Loucy (cell line): ENCODE results near the gene GNAT2.
A peak's percentile ranks its signal among the peaks of the same experiment; 100 is the strongest.

ENCODE experiments used
- H2AFZ ChIP-seq: fragments of 200-600 bp; sonication (generic); 2 replicates; pipeline ENCODE4 v1.6.0; 2016; ENCODE audit warnings: antibody characterized with exemption, mild to moderate bottlenecking, low read length, moderate library complexity
- H3F3A ChIP-seq: fragments of 200-600 bp; 2 replicates; pipeline ENCODE4 v1.6.0; 2016; ENCODE audit warnings: antibody characterized with exemption, low read depth, mild to moderate bottlenecking
- H3K27me3 ChIP-seq: fragments of 200-600 bp; sonication (generic); 2 replicates; pipeline ENCODE4 v1.6.1; 2014; ENCODE audit warnings: low read length, mild to moderate bottlenecking; ENCODE audit not compliant: insufficient read depth, poor library complexity, severe bottlenecking
- H3K36me3 ChIP-seq: fragments of 200-600 bp; sonication (generic); 2 replicates; pipeline ENCODE4 v1.6.1; 2016; ENCODE audit warnings: low read length; ENCODE audit not compliant: insufficient read depth
- H3K4me1 ChIP-seq: fragments of 200-600 bp; sonication (generic); 2 replicates; pipeline ENCODE4 v1.5.1; 2014; ENCODE audit warnings: low read length, mild to moderate bottlenecking; ENCODE audit not compliant: insufficient read depth, poor library complexity, severe bottlenecking
- H3K4me2 ChIP-seq: fragments of 200-600 bp; sonication (generic); 2 replicates; pipeline ENCODE4 v1.6.0; 2014; ENCODE audit warnings: antibody characterized with exemption, low read length, low read depth, mild to moderate bottlenecking; ENCODE audit not compliant: poor library complexity, severe bottlenecking
- H3K4me3 ChIP-seq: fragments of 200-600 bp; sonication (generic); 2 replicates; pipeline ENCODE4 v1.5.1; 2014; ENCODE audit warnings: low read length, mild to moderate bottlenecking, mixed read lengths; ENCODE audit not compliant: poor library complexity, severe bottlenecking
- H3K79me2 ChIP-seq: fragments of 200-600 bp; sonication (generic); 2 replicates; pipeline ENCODE4 v1.6.1; 2014; ENCODE audit warnings: low read length; ENCODE audit not compliant: insufficient read depth
- H3K9ac ChIP-seq: fragments of 200-600 bp; sonication (generic); 2 replicates; pipeline ENCODE4 v1.6.0; 2014; ENCODE audit warnings: mild to moderate bottlenecking, low read depth, low read length, moderate library complexity; ENCODE audit not compliant: poor library complexity, severe bottlenecking
- H3K9me2 ChIP-seq: fragments of 200-600 bp; sonication (generic); replicated peaks from 2 replicates; pipeline ENCODE4 v1.6.1; 2016; ENCODE audit warnings: low read depth, low read length, mixed read lengths
- H3K9me3 ChIP-seq: fragments of 200-600 bp; sonication (generic); 2 replicates; pipeline ENCODE4 v1.6.1; 2014; ENCODE audit warnings: mild to moderate bottlenecking, antibody characterized with exemption, low read length, low read depth; ENCODE audit not compliant: insufficient read depth
- H4K20me1 ChIP-seq: fragments of 200-600 bp; sonication (generic); 2 replicates; pipeline ENCODE4 v1.6.0; 2014; ENCODE audit warnings: antibody characterized with exemption, low read length, mild to moderate bottlenecking; ENCODE audit not compliant: insufficient read depth, poor library complexity, severe bottlenecking
- CTCF ChIP-seq: fragments of 200-600 bp; sonication (generic); conservative IDR thresholded peaks from 2 replicates; pipeline ENCODE4 v1.5.1; 2014; ENCODE audit warnings: mild to moderate bottlenecking, antibody characterized with exemption, low read length
- EZH2phosphoT487 ChIP-seq: fragments of 200-600 bp; IDR thresholded peaks from 2 replicates; pipeline ENCODE4 v1.6.1; 2018; ENCODE audit warnings: antibody characterized with exemption, mild to moderate bottlenecking, moderate library complexity, borderline replicate concordance

GNAT2 gene

GRCh38 chr1:109640285-109640865 lies 21.0 kb upstream of the GNAT2 start:
- Histone ChIP-seq H3K4me2 (no peak overlapping the region), H3K79me2 (no peaks in the 10 kb centered on the region), H3K9ac (no peak overlapping the region), H3K9me2 (no peaks in the 10 kb centered on the region), H3F3A (no peaks in the 10 kb centered on the region; the same call in 1 of the 2 replicates), H3K36me3 (no peaks in the 10 kb centered on the region), H2AFZ (peak overlapping the region; percentile 47), H4K20me1 (no peaks in the 10 kb centered on the region), H3K4me3 (no peak overlapping the region), H3K4me1 (peaks cover 6% of the 10 kb centered on the region), H3K9me3 (no peaks in the 10 kb centered on the region), H3K27me3 (no peaks in the 10 kb centered on the region)
- TF ChIP-seq EZH2phosphoT487 (no peak), CTCF (peak; percentile 97)

GRCh38 chr1:109639841-109640184 lies 20.4 kb upstream of the GNAT2 start:
- H3K36me3 ChIP-seq = no peaks in the 10 kb centered on the region
- no peaks in the 10 kb centered on the region for H3K9me2 ChIP-seq
- H3K27me3 ChIP-seq = no peaks in the 10 kb centered on the region
- H4K20me1 ChIP-seq = no peaks in the 10 kb centered on the region
- H2AFZ ChIP-seq = no peak overlapping the region
- H3K9me3 ChIP-seq = no peaks in the 10 kb centered on the region
- no peaks in the 10 kb centered on the region for H3K79me2 ChIP-seq
- H3K4me2 ChIP-seq = no peak overlapping the region
- H3K4me1 ChIP-seq = peaks cover 6% of the 10 kb centered on the region
- no peaks in the 10 kb centered on the region; the same call in 1 of the 2 replicates for H3F3A ChIP-seq
- H3K4me3 ChIP-seq = no peak overlapping the region
- H3K9ac ChIP-seq = no peak overlapping the region
- TF ChIP-seq EZH2phosphoT487 (no peak), CTCF (no peak)

GRCh38 chr1:109639063-109639840 lies 19.8 kb upstream of the GNAT2 start:
- Histone ChIP-seq H3K27me3 (no peaks in the 10 kb centered on the region), H3F3A (no peaks in the 10 kb centered on the region; the same call in 1 of the 2 replicates), H4K20me1 (no peaks in the 10 kb centered on the region), H3K9me3 (no peaks in the 10 kb centered on the region), H3K4me2 (no peak overlapping the region), H3K4me3 (no peak overlapping the region), H3K4me1 (peaks cover 6% of the 10 kb centered on the region), H2AFZ (no peak overlapping the region), H3K9me2 (no peaks in the 10 kb centered on the region), H3K9ac (no peak overlapping the region), H3K79me2 (no peaks in the 10 kb centered on the region), H3K36me3 (no peaks in the 10 kb centered on the region)
- no peak for TF ChIP-seq EZH2phosphoT487
- no peak for TF ChIP-seq CTCF
